Limb (tissue), 2 donors: Measurements from ENCODE around the gene SLC9A9.

ENCODE experiments used
- DNase-seq, 2 donors: peaks; one replicate each; pipeline ENCODE4 v3.0.0-alpha.2; 2016; ENCODE audit errors: extremely low spot score in 2 of 2

SLC9A9 gene

GRCh38 chr3:143221446-143221845, 626.8 kb downstream of the SLC9A9 start:
- DNase-seq: no peak

- DNase-seq: no peak
Observed at GRCh38 chr3:143220741-143221140, 627.5 kb downstream of the SLC9A9 start.

GRCh38 chr3:143218166-143218835, 630.0 kb downstream of the SLC9A9 start:
- no peak for DNase-seq

- no peak for DNase-seq
Observed at GRCh38 chr3:143217283-143217682, 631.0 kb downstream of the SLC9A9 start.

GRCh38 chr3:143216709-143217182, 631.5 kb downstream of the SLC9A9 start:
- no peak for DNase-seq
